Mesothelial cell of epicardium (in vitro differentiated cells): ENCODE results near the gene RIPOR1. TPM values are rescaled to one million over a fixed set of nuclear protein-coding genes. Genes with fewer than 3 reads are reported as not detected.
"Not testable (repeated sequence)": the region's sequence is repeated elsewhere in the genome, so short reads cannot be mapped to it uniquely, and the experiment has no call there.

Experiments used
- DNase-seq, 2 experiments: peaks; one replicate each; pipeline ENCODE4 v3.0.0; 2021; ENCODE audit warnings: low spot score in 2 of 2; ENCODE audit not compliant: unreplicated experiment in 2 of 2
- H3K27ac Mint-ChIP-seq: 2 replicates; pipeline ENCODE4 v1.8.0; 2021; ENCODE audit warnings: mixed read lengths
- H3K27me3 Mint-ChIP-seq: 2 replicates; pipeline ENCODE4 v1.8.0; 2021; ENCODE audit warnings: low read depth, mixed read lengths
- H3K36me3 Mint-ChIP-seq: 2 replicates; pipeline ENCODE4 v1.8.0; 2021; ENCODE audit warnings: mixed read lengths
- H3K4me1 Mint-ChIP-seq: 2 replicates; pipeline ENCODE4 v1.8.0; 2021; ENCODE audit warnings: mixed read lengths
- H3K4me3 Mint-ChIP-seq: 2 replicates; pipeline ENCODE4 v1.8.0; 2021; ENCODE audit warnings: mild to moderate bottlenecking, moderate library complexity, mixed read lengths
- H3K9me3 Mint-ChIP-seq: 2 replicates; pipeline ENCODE4 v1.8.0; 2021; ENCODE audit warnings: mixed read lengths
- CTCF ChIP-seq: fragments of 200-600 bp; sonication (generic); IDR thresholded peaks from one replicate; pipeline ENCODE4 v1.5.0; 2021; ENCODE audit warnings: antibody characterized with exemption; ENCODE audit not compliant: unreplicated experiment
- total RNA-seq: library from RNA; stranded (reverse); gene quantifications from 3 replicates; pipeline ENCODE4 v1.2.1, GENCODE V29; 2021

Gene RIPOR1
- total RNA-seq, 1 donor from 2014 or later, result 69.2 TPM

GRCh38 chr16:67530013-67530939, 1.6 kb downstream of the RIPOR1 start:
- Mint-ChIP-seq H3K27ac (peak overlapping the region; percentile 74), H3K27me3 (no peaks in the 10 kb centered on the region), H3K4me3 (peak overlapping the region; percentile 85), H3K36me3 (peaks cover 3% of the 10 kb centered on the region), H3K9me3 (no peaks in the 10 kb centered on the region), H3K4me1 (peaks cover 26% of the 10 kb centered on the region)
- DNase-seq, result peak in 1 of 2 experiments; percentile 64
- no peak for TF ChIP-seq CTCF

DNA sequence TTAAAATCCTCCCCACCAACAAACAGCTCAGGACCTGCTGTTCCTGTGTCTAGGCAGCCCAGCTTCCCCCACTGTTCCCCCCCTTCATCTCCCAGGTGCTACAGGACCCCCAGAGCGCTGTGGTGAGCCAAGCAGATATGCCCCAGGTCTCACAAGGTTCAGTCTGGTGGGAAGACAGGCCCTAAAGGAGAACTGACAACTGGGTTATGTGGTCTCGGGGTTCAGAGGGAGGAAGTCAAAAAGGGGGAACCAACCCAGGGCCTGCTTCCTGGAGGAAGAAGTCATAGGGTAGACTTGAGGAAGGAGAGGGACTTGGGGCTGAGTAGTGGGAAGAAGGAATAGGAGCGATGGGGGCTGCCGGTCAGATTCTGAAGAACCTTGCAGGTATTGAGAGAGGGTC, 2.6 kb downstream of the RIPOR1 start:
- Mint-ChIP-seq H3K36me3 (peaks cover 3% of the 10 kb centered on the region), H3K9me3 (no peaks in the 10 kb centered on the region), H3K4me1 (peaks cover 22% of the 10 kb centered on the region), H3K27ac (peak overlapping the region; percentile 2), H3K4me3 (peak overlapping the region; percentile 36), H3K27me3 (no peaks in the 10 kb centered on the region)
- DNase-seq, result no peak
- no peak for TF ChIP-seq CTCF

GRCh38 chr16:67533024-67533560, 4.5 kb downstream of the RIPOR1 start:
- no peak overlapping the region for H3K27ac Mint-ChIP-seq

DNA sequence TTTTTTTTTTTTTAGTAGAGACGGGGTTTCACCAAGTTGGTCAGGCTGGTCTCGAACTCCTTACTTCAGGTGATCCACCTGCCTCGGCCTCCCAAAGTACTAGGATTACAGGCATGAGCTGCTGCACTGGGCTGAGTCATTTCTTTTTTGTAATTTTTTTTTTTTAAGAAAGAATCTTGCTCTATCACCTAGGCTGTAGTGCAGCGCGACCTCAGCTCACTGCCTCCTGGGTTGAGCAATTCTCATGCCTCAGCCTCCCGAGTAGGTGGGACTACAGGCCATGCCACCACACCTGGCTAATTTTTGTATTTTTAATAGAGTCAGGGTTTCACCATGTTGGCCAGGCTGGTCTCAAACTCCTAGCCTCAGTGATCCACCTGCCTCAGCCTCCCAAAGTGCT, 5.4 kb downstream of the RIPOR1 start:
- H3K4me1 Mint-ChIP-seq, result peaks cover 32% of the 10 kb centered on the region
- H3K27me3 Mint-ChIP-seq, DNase-seq, H3K36me3 Mint-ChIP-seq, H3K4me3 Mint-ChIP-seq, H3K27ac Mint-ChIP-seq, H3K9me3 Mint-ChIP-seq: not testable (repeated sequence)

More at GRCh38 chr16:67533024-67533560, 4.5 kb downstream of the RIPOR1 start:
- no peak overlapping the region for H3K4me3 Mint-ChIP-seq
- no peak for TF ChIP-seq CTCF
- no peak for DNase-seq
- peaks cover 27% of the 10 kb centered on the region for H3K4me1 Mint-ChIP-seq
- H3K36me3 Mint-ChIP-seq, result peaks cover 3% of the 10 kb centered on the region
- H3K9me3 Mint-ChIP-seq, result no peaks in the 10 kb centered on the region
- no peaks in the 10 kb centered on the region for H3K27me3 Mint-ChIP-seq

GRCh38 chr16:67534431-67534830, 5.8 kb downstream of the RIPOR1 start:
- no peak overlapping the region for H3K4me3 Mint-ChIP-seq
- DNase-seq, result no peak
- no peaks in the 10 kb centered on the region for H3K9me3 Mint-ChIP-seq
- H3K36me3 Mint-ChIP-seq, result peaks cover 3% of the 10 kb centered on the region
- no peak overlapping the region for H3K27ac Mint-ChIP-seq
- peaks cover 36% of the 10 kb centered on the region for H3K4me1 Mint-ChIP-seq
- no peaks in the 10 kb centered on the region for H3K27me3 Mint-ChIP-seq
- no peak for TF ChIP-seq CTCF

- Mint-ChIP-seq H3K4me3 (peak overlapping the region; percentile 3), H3K4me1 (peaks cover 31% of the 10 kb centered on the region), H3K27ac (peak overlapping the region; percentile 27), H3K9me3 (no peaks in the 10 kb centered on the region), H3K36me3 (peaks cover 4% of the 10 kb centered on the region), H3K27me3 (no peaks in the 10 kb centered on the region)
- DNase-seq, result no peak
- no peak for TF ChIP-seq CTCF
These were observed 6.6 kb downstream of the RIPOR1 start for GRCh38 chr16:67535201-67535600.
